ENCODE results near the gene DUSP16.
A peak's percentile ranks its signal among the peaks of the same experiment; 100 is the strongest.
"Not testable (repeated sequence)": the region's sequence is repeated elsewhere in the genome, so short reads cannot be mapped to it uniquely, and the experiment has no call there.

The DUSP16 gene

GRCh38 chr12:12582895-12583303, 20.2 kb upstream of the DUSP16 start:
- DNase-seq: no peak

GRCh38 chr12:12582193-12582881, 19.7 kb upstream of the DUSP16 start:
- DNase-seq: no peak

GRCh38 chr12:12580716-12581115, 18.1 kb upstream of the DUSP16 start:
- not testable (repeated sequence) for DNase-seq

- no peak for DNase-seq
These were observed 15.1 kb upstream of the DUSP16 start for GRCh38 chr12:12577786-12578185.

GRCh38 chr12:12572659-12573058, 10.0 kb upstream of the DUSP16 start:
- no peak for DNase-seq

GRCh38 chr12:12565971-12566370, 3.3 kb upstream of the DUSP16 start:
- not testable (repeated sequence) for DNase-seq

- no peak for DNase-seq
These were observed 2.2 kb upstream of the DUSP16 start for GRCh38 chr12:12564911-12565310.

- DNase-seq: no peak
These were observed 746 bp upstream of the DUSP16 start for GRCh38 chr12:12563290-12563928.

GRCh38 chr12:12562016-12562483, 613 bp downstream of the DUSP16 start:
- no peak for DNase-seq

GRCh38 chr12:12561371-12562015, 1.2 kb downstream of the DUSP16 start:
- no peak for DNase-seq

GRCh38 chr12:12560587-12561370, 1.9 kb downstream of the DUSP16 start:
- peak; percentile 40 for DNase-seq

- no peak for DNase-seq
These were observed 2.9 kb downstream of the DUSP16 start for GRCh38 chr12:12559719-12560296.

- DNase-seq: no peak
These were observed 4.4 kb downstream of the DUSP16 start for GRCh38 chr12:12558291-12558690.

GRCh38 chr12:12557733-12558132, 4.9 kb downstream of the DUSP16 start:
- DNase-seq: no peak

GRCh38 chr12:12555656-12556055, 7.0 kb downstream of the DUSP16 start:
- DNase-seq: no peak

- no peak for DNase-seq
These were observed 9.4 kb downstream of the DUSP16 start for GRCh38 chr12:12553208-12553785.

- DNase-seq: no peak
These were observed 11.5 kb downstream of the DUSP16 start for GRCh38 chr12:12551115-12551514.

- no peak for DNase-seq
These were observed 12.4 kb downstream of the DUSP16 start for GRCh38 chr12:12550277-12550676.

- DNase-seq: no peak
These were observed 13.2 kb downstream of the DUSP16 start for GRCh38 chr12:12549426-12549825.

- no peak for DNase-seq
These were observed 13.9 kb downstream of the DUSP16 start for GRCh38 chr12:12548713-12549112.

- no peak for DNase-seq
These were observed 16.3 kb downstream of the DUSP16 start for GRCh38 chr12:12546314-12546772.

GRCh38 chr12:12543959-12544358, 18.7 kb downstream of the DUSP16 start:
- no peak for DNase-seq
